Endothelial cell of hepatic sinusoid (primary cell): ENCODE data around the gene CD82.

ENCODE experiments used
- in situ Hi-C: cut with HindIII; loops from 2 replicates; pipeline ENCODE4 v1.10.0; 2017; ENCODE audit warnings: low sequenced_read_pairs

The CD82 gene

GRCh38 chr11:44557464-44557863 lies 8.0 kb upstream of the CD82 start:
- in situ Hi-C loops, result no loop called here

GRCh38 chr11:44559207-44559939 lies 6.1 kb upstream of the CD82 start:
- in situ Hi-C loops, result no loop called here

- in situ Hi-C loops, result loop anchor here (5.0 kb wide), 1 partner anchor 52 kb away; no protein-coding TSS in a partner anchor
Measured at GRCh38 chr11:44559940-44560300, 5.5 kb upstream of the CD82 start.

DNA sequence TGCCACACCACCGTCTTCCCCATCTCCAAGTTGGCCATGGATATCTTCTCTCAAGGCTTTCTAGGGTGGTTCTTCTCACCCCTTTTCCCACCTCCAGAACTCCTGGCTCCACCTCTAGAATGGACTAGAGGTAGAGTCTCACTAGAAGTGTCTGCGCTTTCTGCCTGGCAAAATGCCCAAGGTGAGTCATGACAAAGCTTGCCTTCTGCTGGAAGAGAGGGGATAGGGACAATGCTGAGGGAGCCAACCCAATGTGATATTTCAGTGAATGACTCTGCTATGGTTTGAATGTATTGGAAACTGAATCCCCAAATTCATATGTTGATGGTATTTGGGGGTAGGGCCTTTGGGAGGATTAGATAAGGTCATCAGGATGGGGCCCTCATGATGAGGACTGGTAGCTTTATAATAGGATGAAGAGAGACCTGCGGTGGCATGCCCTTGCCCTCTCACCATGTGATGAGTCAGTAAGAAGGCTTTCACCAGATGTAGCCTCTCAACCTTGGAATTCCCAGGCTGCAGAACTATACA lies 4.1 kb upstream of the CD82 start:
- in situ Hi-C loops, result loop anchor here (5.0 kb wide), 1 partner anchor 51 kb away; no protein-coding TSS in a partner anchor

DNA sequence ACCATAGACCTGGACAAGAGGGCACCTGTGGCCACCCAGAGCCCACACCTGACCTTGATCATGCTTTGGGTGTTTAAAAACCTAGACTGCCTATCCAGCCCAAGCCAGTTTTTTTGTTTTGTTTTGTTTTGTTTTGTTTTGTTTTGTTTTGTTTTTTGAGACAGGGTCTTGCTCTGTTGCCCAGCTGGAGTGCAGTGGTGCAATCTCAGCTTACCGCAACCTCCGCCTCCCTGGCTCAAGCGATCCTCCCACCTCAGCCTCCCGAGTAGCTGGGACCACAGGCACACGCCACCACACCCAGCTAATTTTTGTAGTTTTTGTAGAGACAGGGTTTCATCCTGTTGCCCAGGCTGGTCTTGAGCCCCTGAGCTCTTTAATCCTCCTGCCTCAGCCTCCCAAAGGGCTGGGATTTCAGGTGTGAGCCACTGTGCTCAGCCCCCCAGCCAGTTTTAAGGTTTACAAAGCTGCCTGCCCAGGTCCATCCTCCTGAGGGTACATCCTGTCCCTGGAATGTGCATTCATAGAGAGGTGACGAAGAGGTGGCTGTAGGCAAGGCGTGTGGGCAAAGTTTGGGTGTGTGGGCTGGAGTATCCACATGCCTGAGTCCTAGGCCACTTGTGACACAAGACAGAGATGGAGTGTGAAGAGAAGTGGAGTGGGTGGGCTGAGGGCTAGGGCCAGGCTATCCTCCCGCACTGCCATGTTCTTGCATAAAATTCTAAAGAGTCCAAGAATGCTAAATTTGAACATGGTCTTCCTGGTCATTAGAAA lies 3.3 kb upstream of the CD82 start:
- in situ Hi-C loops, result loop anchor here (5.0 kb wide), 1 partner anchor 50 kb away; no protein-coding TSS in a partner anchor

DNA sequence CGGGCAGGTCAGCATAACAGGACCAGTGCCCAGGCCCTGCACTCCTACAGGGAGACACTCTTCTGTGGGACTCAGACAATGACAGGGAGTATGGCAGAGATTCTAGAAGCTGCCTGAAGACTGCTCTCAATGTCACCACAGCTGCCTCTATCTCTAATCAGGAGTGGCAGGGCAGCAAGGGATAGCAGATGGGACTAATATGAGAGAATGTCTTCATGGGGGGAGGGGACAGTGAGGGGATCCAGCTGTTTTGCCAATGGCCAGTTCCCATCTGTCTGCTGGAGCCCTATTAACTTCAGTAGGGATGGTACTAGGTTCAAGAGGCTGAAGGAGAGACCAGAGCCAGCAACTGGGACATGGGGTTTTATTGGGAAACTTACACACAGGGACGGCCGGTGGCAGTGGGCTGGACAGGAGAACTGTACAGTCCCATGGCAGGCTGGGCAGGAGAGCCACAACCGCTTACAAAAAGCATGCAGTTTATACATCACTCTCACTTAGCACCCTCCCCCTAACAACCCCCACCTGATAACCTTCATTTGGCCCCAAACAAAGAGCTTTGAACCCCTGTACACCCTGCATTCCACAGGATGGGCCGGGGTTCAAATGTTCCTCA lies 2.5 kb upstream of the CD82 start:
- in situ Hi-C loops, result loop anchor here (5.0 kb wide), 1 partner anchor 49 kb away; no protein-coding TSS in a partner anchor

DNA sequence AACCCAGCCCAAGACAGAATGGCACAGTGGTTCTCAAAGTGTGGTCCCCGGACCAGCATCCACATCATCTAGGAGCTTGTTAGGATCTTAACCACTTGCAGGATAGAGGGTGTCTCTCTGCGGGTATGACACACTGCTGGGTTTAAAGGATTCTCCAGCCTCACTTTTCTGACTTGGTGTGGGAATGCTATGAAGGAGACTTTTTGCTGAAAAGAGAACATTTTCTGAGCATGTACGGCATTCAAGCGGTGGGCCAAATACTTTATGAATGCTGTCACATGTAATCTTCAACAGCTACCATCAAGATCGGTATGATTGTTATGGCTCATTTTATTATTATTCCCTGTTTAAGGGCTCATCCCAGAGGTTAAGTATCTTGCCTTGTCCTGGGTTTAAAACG lies 1.8 kb upstream of the CD82 start:
- in situ Hi-C loops, result loop anchor here (5.0 kb wide), 1 partner anchor 49 kb away; no protein-coding TSS in a partner anchor

DNA sequence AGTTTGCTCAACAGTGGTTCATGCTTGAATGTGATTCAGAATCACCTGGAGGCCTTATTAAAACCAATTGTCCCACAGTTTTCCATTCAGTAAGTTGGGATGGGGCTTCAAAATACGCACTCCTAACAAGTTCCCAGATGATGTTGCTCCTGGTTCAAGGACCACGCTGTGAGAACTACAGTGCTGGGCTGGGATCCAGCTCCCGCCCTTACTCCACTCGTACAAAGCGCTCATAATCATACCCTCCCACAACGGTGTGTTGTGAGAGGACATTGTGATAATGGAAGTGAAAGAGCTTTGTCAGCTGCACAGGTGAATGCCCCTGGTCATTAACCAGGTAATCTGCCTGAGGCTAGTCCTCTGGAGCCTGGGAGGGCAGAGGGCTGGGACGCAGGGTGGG lies 1.3 kb upstream of the CD82 start:
- in situ Hi-C loops, result loop anchor here (5.0 kb wide), 1 partner anchor 48 kb away; no protein-coding TSS in a partner anchor

GRCh38 chr11:44564670-44565210 lies 723 bp upstream of the CD82 start:
- in situ Hi-C loops, result loop anchor here (5.0 kb wide), 1 partner anchor 48 kb away; no protein-coding TSS in a partner anchor

GRCh38 chr11:44565953-44566949 lies 788 bp downstream of the CD82 start:
- in situ Hi-C loops, result no loop called here

- in situ Hi-C loops, result no loop called here
Measured at GRCh38 chr11:44566952-44567875, 1.8 kb downstream of the CD82 start.

DNA sequence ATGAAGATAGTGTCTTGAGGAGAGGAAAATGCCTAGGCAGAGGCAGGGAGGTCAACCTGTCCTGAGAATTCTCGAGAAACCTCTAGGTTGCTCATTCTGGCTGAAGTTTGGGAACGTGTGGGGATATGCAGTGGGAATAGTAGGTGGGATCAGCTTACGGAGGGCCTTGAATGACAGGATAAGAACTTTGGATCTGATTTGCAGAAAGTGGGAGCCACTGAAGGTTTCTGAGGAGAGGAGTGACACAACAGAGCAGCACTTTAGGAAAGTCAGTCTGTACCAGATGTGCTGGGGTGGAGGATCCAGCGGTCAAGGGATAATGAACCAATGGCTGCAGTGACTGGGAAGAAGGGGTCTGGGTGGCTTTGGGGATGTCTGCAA lies 2.4 kb downstream of the CD82 start:
- in situ Hi-C loops, result no loop called here

DNA sequence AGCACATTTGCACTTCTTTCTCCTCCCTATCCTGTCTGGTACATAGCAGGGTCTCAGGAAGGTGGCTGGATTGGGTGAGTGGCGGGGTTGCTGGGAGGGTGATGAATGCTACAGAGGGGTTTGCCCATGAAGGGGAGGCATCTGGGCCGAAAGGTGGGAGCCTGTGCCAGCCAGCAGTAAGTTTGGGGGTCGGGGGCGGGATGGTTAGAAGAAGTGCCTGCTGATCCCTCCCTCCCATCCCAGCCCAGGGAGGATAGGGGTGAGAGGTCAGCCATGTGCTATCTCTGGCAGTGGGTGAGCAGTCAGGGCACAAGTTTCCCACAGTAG lies 2.8 kb downstream of the CD82 start:
- in situ Hi-C loops, result no loop called here

GRCh38 chr11:44568658-44569473 lies 3.4 kb downstream of the CD82 start:
- in situ Hi-C loops, result no loop called here

- in situ Hi-C loops, result no loop called here
Measured at GRCh38 chr11:44570411-44571155, 5.1 kb downstream of the CD82 start.

- in situ Hi-C loops, result no loop called here
Measured at GRCh38 chr11:44571871-44572270, 6.4 kb downstream of the CD82 start.

GRCh38 chr11:44572436-44572835 lies 7.0 kb downstream of the CD82 start:
- in situ Hi-C loops, result no loop called here
